Stimulated activated CD8-positive, alpha-beta memory T cell treated with anti-CD3 and anti-CD28 coated beads, Interleukin-12 subunit alpha, Interleukin-12 subunit beta, amount 100 ng/mL, for 24 hours (primary cell): ENCODE results near the gene KLHL6.
"Not testable (repeated sequence)": the region's sequence is repeated elsewhere in the genome, so short reads cannot be mapped to it uniquely, and the experiment has no call there.

Experiments
- DNase-seq: peaks from one replicate; pipeline ENCODE4 v3.0.0-alpha.2; 2020; ENCODE audit errors: extremely low read depth

The KLHL6 gene

DNA sequence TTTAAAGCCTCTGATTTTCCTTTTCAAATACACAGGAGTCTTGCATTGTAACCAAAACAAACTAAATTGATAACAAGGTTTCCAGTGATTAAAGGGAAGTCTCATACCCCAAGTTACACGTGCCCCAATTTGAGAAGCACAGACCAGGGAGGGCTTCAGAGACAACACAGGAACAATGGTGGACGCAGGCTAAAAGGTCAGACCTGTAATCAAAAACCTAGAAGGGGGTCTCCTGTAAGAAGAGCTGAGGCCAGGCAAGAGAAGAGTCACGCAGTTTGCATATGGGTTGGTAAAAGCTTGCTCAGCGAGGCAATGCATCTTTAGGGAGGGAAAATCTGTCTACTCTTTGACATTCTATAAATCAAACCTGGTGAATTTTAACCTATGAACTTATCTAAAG lies 68.5 kb downstream of the KLHL6 start:
- DNase-seq: no peak

DNA sequence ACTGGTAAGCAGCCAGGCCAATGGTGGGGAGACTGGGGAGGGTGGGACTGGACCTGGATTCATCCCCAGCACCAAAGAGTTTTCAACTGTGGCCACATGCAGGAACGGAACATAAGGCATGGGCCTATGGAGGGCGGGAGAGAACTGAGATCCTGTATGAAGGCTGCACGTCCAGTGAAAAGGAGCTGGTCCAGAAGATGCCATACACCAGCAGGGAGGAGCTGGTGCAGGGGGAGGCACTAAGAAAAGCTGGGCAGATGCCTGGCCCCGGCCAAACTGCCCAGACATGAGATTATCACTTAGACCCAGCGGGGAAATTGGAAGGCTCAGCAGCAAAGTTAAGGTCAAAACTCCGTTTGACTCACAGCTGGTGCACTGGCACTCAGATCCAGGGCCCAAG lies 69.0 kb downstream of the KLHL6 start:
- DNase-seq: no peak

DNA sequence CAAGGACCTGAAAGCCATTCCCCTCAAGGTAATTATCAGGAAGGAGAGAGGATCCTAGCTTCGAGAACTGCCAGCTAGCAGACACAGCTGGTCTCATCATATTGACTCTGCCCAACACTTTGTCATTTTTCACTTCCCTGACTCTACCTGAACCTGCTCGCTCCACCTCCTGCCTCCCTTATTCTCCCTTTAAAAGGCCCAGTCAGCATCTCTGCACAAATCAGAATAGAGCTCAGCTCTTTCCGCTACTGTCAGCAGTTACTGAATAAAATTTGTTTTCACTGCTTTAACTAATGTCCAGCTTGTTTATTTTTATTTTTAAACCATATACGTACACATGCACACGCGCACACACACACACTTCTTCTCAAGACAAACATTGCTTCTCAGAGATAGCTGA lies 69.9 kb downstream of the KLHL6 start:
- DNase-seq: no peak

DNA sequence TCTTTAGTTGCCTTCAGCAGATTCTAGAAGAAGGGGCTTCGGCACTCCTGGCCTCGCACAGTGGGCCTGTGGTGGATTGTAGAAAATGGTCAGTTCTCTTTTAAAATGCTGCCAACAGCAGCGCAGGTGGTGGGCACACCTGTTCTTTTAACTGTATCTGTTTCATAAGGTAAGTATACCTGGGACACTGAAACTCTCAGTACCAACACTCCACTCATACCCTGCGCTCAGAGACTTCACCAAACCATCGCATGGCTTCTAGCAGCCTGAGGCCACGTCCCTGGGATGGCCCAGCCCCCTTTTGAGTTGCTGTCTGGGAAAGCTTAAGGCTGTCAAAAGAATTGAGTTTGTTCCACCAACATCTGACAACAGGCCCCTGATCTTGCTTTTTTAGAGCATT lies 70.4 kb downstream of the KLHL6 start:
- no peak for DNase-seq

- DNase-seq: no peak
Observed at GRCh38 chr3:183484431-183485075, 71.0 kb downstream of the KLHL6 start.

- DNase-seq: no peak
Observed at GRCh38 chr3:183481582-183481981, 73.9 kb downstream of the KLHL6 start.

- no peak for DNase-seq
Observed at GRCh38 chr3:183478501-183478900, 77.0 kb downstream of the KLHL6 start.

DNA sequence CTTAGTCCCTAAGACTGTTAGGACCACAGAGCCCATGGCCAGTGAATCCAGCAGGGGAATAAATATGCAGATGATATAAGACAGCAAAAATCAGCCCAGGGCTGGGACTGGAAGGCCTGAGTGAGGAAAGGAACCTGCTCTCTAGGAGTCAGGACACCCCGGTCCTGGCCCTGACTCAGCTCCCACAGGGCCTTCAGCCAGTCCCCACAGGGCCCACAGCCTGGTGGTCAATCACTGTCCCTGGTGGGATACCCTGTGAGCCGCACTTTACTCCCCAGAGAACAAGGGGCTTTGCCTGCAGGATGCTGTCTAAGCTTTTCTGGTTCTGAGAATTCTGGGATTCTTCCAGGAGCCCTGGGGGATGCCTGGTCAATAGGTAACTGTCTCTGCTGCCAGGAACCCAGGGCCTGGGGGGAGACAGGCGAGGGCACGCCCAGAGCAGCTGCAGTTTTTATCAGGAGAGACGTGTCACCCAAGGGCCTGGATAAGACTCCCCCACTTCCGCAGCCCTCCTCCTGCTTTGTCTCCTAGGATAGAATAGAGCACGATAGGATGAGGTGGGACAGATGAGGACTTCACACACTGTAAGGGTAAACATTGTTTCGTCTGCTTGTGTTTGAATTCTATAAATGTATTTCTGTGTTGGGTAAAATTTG lies 77.6 kb downstream of the KLHL6 start:
- no peak for DNase-seq

DNA sequence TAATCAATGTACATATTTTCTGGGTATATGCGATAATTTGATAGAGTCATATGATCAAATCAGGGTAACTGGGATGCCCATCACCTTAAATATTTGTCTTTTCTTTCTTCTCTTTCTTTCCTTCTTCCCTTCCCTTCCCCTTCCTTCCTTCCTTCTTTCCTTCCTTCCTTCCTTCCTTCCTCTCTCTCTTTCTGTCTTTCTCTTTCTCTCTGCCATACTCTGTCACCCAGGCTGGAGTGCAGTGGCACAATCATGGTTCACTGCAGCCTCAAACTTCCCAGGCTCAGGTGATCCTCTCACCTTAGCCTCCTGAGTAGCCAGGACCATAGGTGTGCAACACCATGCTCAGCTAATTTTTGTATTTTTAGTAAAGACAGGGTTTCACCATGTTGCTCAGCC lies 79.7 kb downstream of the KLHL6 start:
- not testable (repeated sequence) for DNase-seq

DNA sequence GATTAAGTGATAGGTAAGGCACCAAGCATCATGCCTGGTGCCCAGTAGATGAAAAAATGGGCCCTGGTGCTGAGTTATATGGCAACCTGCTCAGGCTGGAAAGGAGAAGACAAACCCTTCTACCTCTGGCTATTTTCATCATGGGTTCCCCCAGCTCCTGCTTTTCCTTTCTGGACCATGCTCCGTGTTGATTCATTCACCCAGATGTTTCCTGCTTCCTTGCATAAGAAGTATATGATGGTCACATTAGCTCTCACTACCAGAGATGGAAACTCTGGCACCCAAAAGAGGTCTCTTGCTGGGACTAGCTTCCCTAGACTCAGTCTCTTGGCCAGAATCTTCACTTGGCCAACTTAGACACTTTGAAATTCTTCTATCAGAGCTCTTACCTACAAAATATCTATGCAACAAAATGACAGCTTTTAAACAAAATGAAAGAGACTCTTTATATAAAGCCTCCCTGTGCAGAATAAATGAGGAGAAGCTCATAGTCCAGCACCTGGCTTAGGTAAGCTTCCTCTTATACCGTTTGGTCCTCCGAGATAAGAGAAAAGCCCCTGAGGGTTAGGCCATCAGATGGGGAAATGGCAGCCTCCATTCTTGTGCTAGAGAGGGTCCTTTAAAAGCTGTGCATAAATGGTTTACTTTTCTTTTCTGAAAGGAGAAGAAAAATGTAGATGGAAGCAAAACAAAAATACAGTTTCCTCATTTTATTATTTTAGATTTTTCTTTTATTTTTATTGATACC lies 80.3 kb downstream of the KLHL6 start:
- no peak for DNase-seq

- no peak for DNase-seq
Observed at GRCh38 chr3:183473969-183474368, 81.5 kb downstream of the KLHL6 start.

DNA sequence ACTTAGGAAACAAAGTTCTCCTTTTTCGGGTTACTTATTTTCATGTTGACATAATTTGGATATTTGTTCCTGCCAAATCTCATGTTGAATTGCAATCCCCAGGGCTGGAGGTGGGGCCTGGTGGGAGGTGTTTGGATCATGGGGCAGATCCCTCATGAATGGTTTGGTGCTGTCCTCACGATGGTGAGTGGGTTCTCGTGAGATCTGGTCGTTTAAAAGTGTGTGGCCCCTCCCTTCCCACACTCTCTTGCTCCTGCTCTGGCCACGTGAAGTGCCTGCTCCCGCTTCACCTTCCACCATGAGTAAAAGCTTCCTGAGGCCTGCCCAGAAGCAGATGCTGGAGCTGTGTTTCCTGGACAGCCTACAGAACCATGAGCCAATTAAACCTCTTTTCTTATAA lies 83.4 kb downstream of the KLHL6 start:
- no peak for DNase-seq

- no peak for DNase-seq
Observed at GRCh38 chr3:183468424-183468823, 87.1 kb downstream of the KLHL6 start.

GRCh38 chr3:183466575-183466974 lies 88.9 kb downstream of the KLHL6 start:
- no peak for DNase-seq

DNA sequence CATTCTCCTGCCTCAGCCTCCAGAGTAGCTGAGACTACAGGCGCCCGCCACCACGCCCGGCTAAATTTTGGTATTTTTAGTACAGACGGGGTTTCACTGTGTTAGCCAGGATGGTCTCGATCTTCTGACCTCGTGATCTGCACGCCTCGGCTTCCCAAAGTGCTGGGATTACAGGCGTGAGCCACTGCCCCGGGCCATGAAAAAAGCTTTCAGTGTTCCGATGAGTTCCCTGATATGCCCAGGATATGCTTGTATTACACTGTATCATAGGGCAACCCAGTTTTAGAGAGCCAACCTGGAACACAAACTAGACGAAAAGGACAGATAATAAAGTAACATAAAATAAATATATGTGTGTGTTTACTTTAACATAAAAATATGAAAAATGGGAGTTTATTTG lies 89.8 kb downstream of the KLHL6 start:
- DNase-seq: not testable (repeated sequence)

GRCh38 chr3:183464480-183464879 lies 91.0 kb downstream of the KLHL6 start:
- DNase-seq: no peak

- DNase-seq: no peak
Observed at GRCh38 chr3:183460081-183461055, 95.1 kb downstream of the KLHL6 start.

DNA sequence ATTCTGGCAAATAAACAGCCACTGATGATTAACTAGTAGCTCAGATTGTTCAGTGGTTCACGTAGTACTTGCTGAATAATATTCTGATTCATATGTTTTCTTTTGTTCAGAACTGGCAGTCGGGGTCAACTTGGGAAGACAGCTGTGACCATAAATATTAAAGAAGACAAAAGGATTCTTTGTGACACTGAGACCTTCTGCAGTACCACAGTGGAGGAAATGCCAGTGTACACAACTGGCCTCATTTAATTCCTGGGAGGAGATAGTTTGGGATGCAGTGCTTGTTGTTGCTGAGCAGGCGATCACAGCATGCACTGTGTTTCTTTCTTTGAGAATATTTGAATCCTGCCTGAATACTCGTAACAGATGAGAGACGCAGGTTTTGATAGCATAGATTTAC lies 100.4 kb downstream of the KLHL6 start:
- DNase-seq: no peak

DNA sequence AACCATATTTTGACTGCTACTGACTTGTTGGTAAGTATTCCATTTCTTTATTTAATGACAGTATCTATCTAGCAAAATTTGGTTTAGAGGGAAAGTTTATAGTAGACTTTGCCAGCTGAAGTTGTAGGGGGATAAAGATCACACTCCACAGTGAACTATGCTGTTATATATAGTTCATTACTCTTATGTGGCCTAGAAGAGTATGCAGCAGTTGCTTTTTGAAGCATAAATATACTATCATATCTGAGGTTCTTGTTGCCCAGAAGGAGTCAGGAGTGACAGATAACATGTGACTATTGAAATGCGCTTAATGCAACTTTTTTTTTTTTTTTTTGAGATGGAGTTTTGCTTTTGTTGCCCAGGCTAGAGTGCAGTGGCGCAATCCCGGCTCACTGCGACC lies 101.4 kb downstream of the KLHL6 start:
- DNase-seq: no peak

DNA sequence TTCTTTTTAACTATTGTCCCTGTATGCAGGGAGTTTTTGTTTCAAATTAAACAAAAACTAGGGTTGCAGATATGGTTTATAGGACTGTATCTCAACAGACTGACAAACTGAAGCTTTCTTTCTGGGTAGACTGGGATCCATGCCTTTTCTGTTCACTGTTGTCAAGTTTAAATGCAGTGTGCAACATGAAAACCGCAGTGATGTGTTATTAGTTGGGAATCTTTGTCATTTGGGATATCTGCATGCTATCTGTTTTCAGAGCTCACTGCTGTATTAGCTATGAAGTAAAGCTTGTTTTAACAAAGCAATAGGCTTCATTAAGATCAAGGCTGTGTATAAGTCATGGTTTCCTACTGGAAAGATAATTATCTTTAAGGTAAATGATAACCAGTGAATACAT lies 105.7 kb downstream of the KLHL6 start:
- DNase-seq: no peak

DNA sequence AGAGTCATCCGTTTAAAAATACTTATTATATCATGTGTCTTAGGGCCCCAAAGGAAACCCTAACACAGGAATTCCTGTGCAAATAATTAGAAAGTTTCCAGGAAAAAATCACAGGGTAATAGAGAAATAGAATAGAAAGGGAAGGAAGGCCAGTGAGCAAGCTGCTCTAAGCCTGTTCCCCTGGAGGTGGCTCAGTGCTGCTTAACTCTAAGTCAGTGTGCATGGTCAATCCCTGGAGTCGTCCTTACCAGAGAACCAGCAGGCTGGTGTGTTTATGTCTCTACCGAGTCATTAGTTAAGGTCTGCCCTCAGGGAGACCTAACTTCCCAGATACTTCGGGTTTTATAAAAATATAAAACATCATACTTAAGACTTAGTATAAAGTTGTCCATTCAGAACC lies 106.1 kb downstream of the KLHL6 start:
- no peak for DNase-seq
